Heart right ventricle (tissue), 16 donors: Measurements from ENCODE around the gene SLC22A4. TPM values are rescaled to one million over a fixed set of nuclear protein-coding genes. Genes with fewer than 3 reads are reported as not detected.

ENCODE experiments used
- ATAC-seq, 8 donors: fragments of 200-7000 bp; cut with Tn5 transposase; one replicate each; pipeline ENCODE4 v1.9.1; 2020; ENCODE audit warnings: mild to moderate bottlenecking in 8 of 8, moderate library complexity in 8 of 8, moderate number of reproducible peaks in 1 of 8
- DNase-seq, 2 donors: peaks; one replicate each; pipeline ENCODE4 v3.0.0-alpha.2; 2020
- H3K27ac ChIP-seq, 10 donors: fragments of 200-600 bp; sonication (generic) in 2 of 10; one replicate each; pipeline versions ENCODE4 v1.5.0 to v1.8.0; 2020 to 2022; ENCODE audit warnings: mild to moderate bottlenecking in 3 of 10
- H3K27me3 ChIP-seq, 7 donors: fragments of 200-600 bp; one replicate each; pipeline ENCODE4 v1.8.0; 2021 to 2022; ENCODE audit warnings: mild to moderate bottlenecking in 2 of 7
- H3K36me3 ChIP-seq, 9 donors: fragments of 200-600 bp; sonication (generic) in 1 of 9; one replicate each; pipeline versions ENCODE4 v1.5.0 to v1.8.0; 2020 to 2022; ENCODE audit warnings: mild to moderate bottlenecking in 2 of 9
- H3K4me1 ChIP-seq, 9 donors: fragments of 200-600 bp; sonication (generic) in 1 of 9; one replicate each; pipeline versions ENCODE4 v1.5.0 to v1.8.0; 2020 to 2022; ENCODE audit warnings: mild to moderate bottlenecking in 4 of 9
- H3K4me3 ChIP-seq, 10 donors: fragments of 200-600 bp; sonication (generic) in 2 of 10; one replicate each; pipeline versions ENCODE4 v1.5.0 to v1.8.0; 2020 to 2022; ENCODE audit warnings: mild to moderate bottlenecking in 7 of 10, moderate library complexity in 2 of 10
- H3K9me3 ChIP-seq, 11 donors: fragments of 200-600 bp in 10 of 11; sonication (generic) in 2 of 11; one replicate each; pipeline versions ENCODE4 v1.5.0 to v1.8.0; 2013 to 2022; ENCODE audit warnings: mild to moderate bottlenecking in 2 of 11, control low read depth in 1 of 11, moderate library complexity in 1 of 11
- CTCF ChIP-seq, 9 donors: fragments of 200-600 bp; sonication (generic) in 2 of 9; IDR thresholded peaks; one replicate each; pipeline versions ENCODE4 v1.5.0 to v1.8.0; 2021 to 2022; ENCODE audit warnings: antibody characterized with exemption in 9 of 9, mild to moderate bottlenecking in 5 of 9, moderate library complexity in 1 of 9
- WGBS, 2 donors: extraction: QIAGEN DNeasy Blood & Tissue Kit; methylation state at CpG; one replicate each; pipeline ENCODE4 v1.1.7; 2013; ENCODE audit warnings: inconsistent platforms in 1 of 2; 5-methylcytosine and 5-hydroxymethylcytosine counted together
- intact Hi-C, 10 donors: fragments of 100-400 bp; cut with DNase I; formaldehyde crosslinking; loops; one replicate each; pipeline versions ENCODE4 v1.11.1 to v1.14.2; 2022
- long read RNA-seq, 3 donors: library from polyadenylated mRNA; unstranded; transcript quantifications; one replicate each; pipeline ENCODE4 v2.0.0, GENCODE V29; 2020 to 2021
- polyA plus RNA-seq, 2 donors: library from polyadenylated mRNA; stranded (reverse); fragments of 200-250 nt; gene quantifications; one replicate each; pipeline ENCODE4 v1.2.3, GENCODE V29; 2013
- total RNA-seq, 10 donors: library from RNA; stranded (reverse); fragmentation: NEBNext Ultra II Directional in 3 of 10; extraction: Animal tissue kit (Norgen Biotek cat#: 25700) in 3 of 10; gene quantifications; one replicate each; pipeline versions ENCODE4 v1.2.1 to v1.2.4, GENCODE V29; 2021 to 2023
- donor health status: Arrhythmogenic right ventricular cardiomyopathy.
- donor health status: ischemic (EF 13 %, LVEDD 7.1; RV severe dilation, severe dysfunction).
- donor health status: healthy with polysubstance abuse.
- donor health status: DM: no; HTN: yes; CAD: no.
- donor health status: DM: no; HTN: no; CAD: no.
- donor health status: ischemic (EF 25% LVEDD 6.9; RV normal size, moderate dysfunction).
- donor health status: ischemic (EF 25% LVEDD 5.7; RV mildly dilated, moderate dysfunction).
- donor health status: healthy.
- donor health status: DM: yes; HTN: yes; CAD: no.
- donor health status: Ischemic cardiomyopathy.
- donor health status: ischemic (EF 35%, LVEDD 5.7; RV mildly dilated, moderate dysfunction).
- donor health status: nonischemic (EF 11% LVEDD 7.7; RV severe dilation, severe dysfunction).
- donor health status: DM: yes; HTN: yes; CAD: no.
- donor health status: PGD.
- donor health status: ischemic (EF 29% LVEDD 5.4; RV normal size, mild dysfunction).
- donor health status: nonischemic (EF 23%, LVEDD 6.1; RV moderate dilation, normal function).

Gene SLC22A4
- total RNA-seq: 1 to 10 TPM in 8 of 10 donors, under 1 TPM in 2; 0.39 to 9.0 (median 2.1) TPM
- polyA plus RNA-seq: 1 to 10 TPM in 1 of 2 donors, under 1 TPM in 1; 0.51 to 2.7 TPM
- long read RNA-seq, donor 1, partial matches to known transcripts: 0 of 3 reads
- long read RNA-seq, donor 1, other reads (novel, unspliced or antisense): 1 of 3 reads
- long read RNA-seq, donor 2, partial matches to known transcripts: 0 of 1 reads
- long read RNA-seq, donor 2, other reads (novel, unspliced or antisense): 0 of 1 reads
- long read RNA-seq, donor 3, transcript SLC22A4-201 (10 exons, 2,201 nt): major isoform, 15 of 25 reads
- long read RNA-seq, donor 3, partial matches to known transcripts: 1 of 25 reads
- long read RNA-seq, donor 3, other reads (novel, unspliced or antisense): 9 of 25 reads

GRCh38 chr5:132293992-132294727 is at the start of gene SLC22A4:
TSS of gene SLC22A4 (plus strand) at chr5:132294394. CDS start at chr5:132294617, 223 bp downstream.
- Histone ChIP-seq H3K9me3 (no peaks in the 10 kb centered on the region), H3K4me3 (peak within 1 kb of the TSS; percentile 18 to 83 (median 70)), H3K36me3 (no peaks in the 10 kb centered on the region), H3K27me3 (no peaks in the 10 kb centered on the region), H3K4me1 (peaks cover 5 to 39% (median 35%) of the 10 kb centered on the region in 9 donors), H3K27ac (peak within 1 kb of the TSS; percentile 83 to 100 (median 98))
- intact Hi-C loops: loop anchor here in 7 of 10 donors (2.0 to 10.0 kb wide), 6 partner anchors 67 to 201 kb away; partner anchors contain the start of genes IRF1 (in 5 of the 7), P4HA2 (in 2 of the 7) and SLC22A5 (in 2 of the 7)
- peak; percentile 84 to 91 (median 88) for ATAC-seq
- no peak for TF ChIP-seq CTCF (IDR thresholded peaks at IDR 0.05)
- 0% methylated on average over 63 of the region's 63 CpGs for WGBS, 2 donors
- DNase-seq: peak; percentile 91 to 94

GRCh38 chr5:132245593-132245992 is 48.6 kb upstream of the SLC22A4 start:
- Histone ChIP-seq H3K4me1 (peaks cover 0 to 3% (median 0%) of the 10 kb centered on the region in 9 donors), H3K9me3 (peaks cover 0 to 53% (median 17%) of the 10 kb centered on the region in 11 donors), H3K36me3 (no peaks in the 10 kb centered on the region), H3K27me3 (no peaks in the 10 kb centered on the region), H3K27ac (no peak overlapping the region), H3K4me3 (no peak overlapping the region)
- intact Hi-C loops: no loop called here
- ATAC-seq (no peak), DNase-seq (no peak)
- 76 to 82% methylated on average over 1 of the region's 1 CpG for WGBS, 2 donors
- TF ChIP-seq CTCF (IDR thresholded peaks at IDR 0.05): no peak

- Histone ChIP-seq H3K9me3 (peaks cover 0 to 50% (median 15%) of the 10 kb centered on the region in 11 donors), H3K27ac (no peak overlapping the region), H3K4me1 (peaks cover 0 to 3% (median 0%) of the 10 kb centered on the region in 9 donors), H3K36me3 (no peaks in the 10 kb centered on the region), H3K27me3 (no peaks in the 10 kb centered on the region), H3K4me3 (no peak overlapping the region)
- intact Hi-C loops: no loop called here
- no peak for DNase-seq
- no peak for TF ChIP-seq CTCF (IDR thresholded peaks at IDR 0.05)
- ATAC-seq: no peak
Measured at GRCh38 chr5:132246806-132247205, 47.4 kb upstream of the SLC22A4 start.

- peaks cover 0 to 28% (median 14%) of the 10 kb centered on the region in 11 donors for H3K9me3 ChIP-seq
- DNase-seq: peak in 1 of 2 donors; percentile 1
- H3K27ac ChIP-seq: no peak overlapping the region
- no peak for ATAC-seq
- 99 to 100% methylated on average over 2 of the region's 2 CpGs for WGBS, 2 donors
- H3K4me1 ChIP-seq: peaks cover 6 to 19% (median 11%) of the 10 kb centered on the region in 9 donors
- no peak overlapping the region for H3K4me3 ChIP-seq
- intact Hi-C loops: no loop called here
- no peak for TF ChIP-seq CTCF (IDR thresholded peaks at IDR 0.05)
- H3K36me3 ChIP-seq: no peaks in the 10 kb centered on the region
- H3K27me3 ChIP-seq: no peaks in the 10 kb centered on the region
Measured at GRCh38 chr5:132250547-132250946, 43.6 kb upstream of the SLC22A4 start.
